Adrenal gland (tissue), 5 donors: ENCODE data around the gene ARHGAP22.

ENCODE experiments used
- CTCF ChIP-seq, 6 experiments: fragments of 450-650 bp in 4 of 6; fragments of 200-600 bp in 2 of 6; sonication (generic) in 1 of 6; IDR thresholded peaks; 1 replicate in 5 of 6; 2 replicates in 1 of 6; pipeline versions ENCODE4 v1.5.1 to v1.8.0; 2016 to 2021; ENCODE audit warnings: antibody characterized with exemption in 6 of 6, mild to moderate bottlenecking in 2 of 6, moderate library complexity in 1 of 6
- POLR2A ChIP-seq, 2 donors: fragments of 450-650 bp; IDR thresholded peaks; one replicate each; pipeline ENCODE4 v1.6.1; 2017; ENCODE audit warnings: antibody characterized with exemption in 2 of 2, mild to moderate bottlenecking in 2 of 2, moderate library complexity in 1 of 2
- donor health status: DM: no; HTN: no; CAD: no.

- TF ChIP-seq CTCF (IDR thresholded peaks at IDR 0.05): no peak
- no peak for TF ChIP-seq POLR2A (IDR thresholded peaks at IDR 0.05)
Observed at GRCh38 chr10:48634984-48635557, 30.2 kb upstream of the ARHGAP22 start.
